LNCAP (cell line): ENCODE measurements around the gene TOP1.

Source experiments
- CTCF ChIP-seq: fragments of 450-650 bp; IDR thresholded peaks from 2 replicates; pipeline ENCODE4 v1.5.1; 2017; ENCODE audit warnings: mild to moderate bottlenecking

TOP1 gene

GRCh38 chr20:41151134-41151869 is 122.7 kb downstream of the TOP1 start:
- no peak for TF ChIP-seq CTCF

GRCh38 chr20:41152108-41152757 is 123.6 kb downstream of the TOP1 start:
- no peak for TF ChIP-seq CTCF

- no peak for TF ChIP-seq CTCF
Measured at GRCh38 chr20:41154436-41155176, 126.0 kb downstream of the TOP1 start.

- TF ChIP-seq CTCF: no peak
Measured at GRCh38 chr20:41155261-41155660, 126.6 kb downstream of the TOP1 start.

GRCh38 chr20:41158082-41158625 is 129.5 kb downstream of the TOP1 start:
- no peak for TF ChIP-seq CTCF

- TF ChIP-seq CTCF: no peak
Measured at GRCh38 chr20:41159547-41159946, 130.9 kb downstream of the TOP1 start.

GRCh38 chr20:41160686-41161085 is 132.1 kb downstream of the TOP1 start:
- no peak for TF ChIP-seq CTCF
